ENCODE measurements around the gene OR4F16.
"Not testable (repeated sequence)": the region's sequence is repeated elsewhere in the genome, so short reads cannot be mapped to it uniquely, and the experiment has no call there.

The OR4F16 gene

GRCh38 chr1:686554-686953, at the start of gene OR4F16:
OR4F16 (minus strand) TSS chr1:686654; CDS start chr1:686654, 0 bp downstream.
- not testable (repeated sequence) for DNase-seq

- not testable (repeated sequence) for DNase-seq
Measured at GRCh38 chr1:733649-734048, 47.2 kb upstream of the OR4F16 start.

- not testable (repeated sequence) for DNase-seq
Measured at GRCh38 chr1:727040-727439, 40.6 kb upstream of the OR4F16 start.
